D341Med (cell line): ENCODE results near the gene CFAP97D2.
"Not testable (repeated sequence)": the region's sequence is repeated elsewhere in the genome, so short reads cannot be mapped to it uniquely, and the experiment has no call there.

Experiments used
- DNase-seq: peaks from one replicate; pipeline ENCODE4 v3.0.0; 2012; ENCODE audit warnings: low spot score

The CFAP97D2 gene

GRCh38 chr13:114158869-114159666 is 20.0 kb upstream of the CFAP97D2 start:
- DNase-seq = not testable (repeated sequence)

- no peak for DNase-seq
Measured at GRCh38 chr13:114161028-114161556, 18.0 kb upstream of the CFAP97D2 start.

GRCh38 chr13:114161644-114162532 is 17.2 kb upstream of the CFAP97D2 start:
- no peak for DNase-seq

- no peak for DNase-seq
Measured at GRCh38 chr13:114162533-114162922, 16.5 kb upstream of the CFAP97D2 start.

GRCh38 chr13:114164053-114164452 is 15.0 kb upstream of the CFAP97D2 start:
- DNase-seq = no peak

- no peak for DNase-seq
Measured at GRCh38 chr13:114164681-114165429, 14.2 kb upstream of the CFAP97D2 start.

- no peak for DNase-seq
Measured at GRCh38 chr13:114166381-114167131, 12.5 kb upstream of the CFAP97D2 start.

- DNase-seq = no peak
Measured at GRCh38 chr13:114167426-114167825, 11.6 kb upstream of the CFAP97D2 start.

- DNase-seq = no peak
Measured at GRCh38 chr13:114167885-114168284, 11.2 kb upstream of the CFAP97D2 start.

- no peak for DNase-seq
Measured at GRCh38 chr13:114173272-114173671, 5.8 kb upstream of the CFAP97D2 start.

- no peak for DNase-seq
Measured at GRCh38 chr13:114173745-114174144, 5.3 kb upstream of the CFAP97D2 start.

GRCh38 chr13:114174529-114174961 is 4.5 kb upstream of the CFAP97D2 start:
- no peak for DNase-seq

GRCh38 chr13:114176359-114176902 is 2.6 kb upstream of the CFAP97D2 start:
- DNase-seq = not testable (repeated sequence)

GRCh38 chr13:114177245-114178010 is 1.6 kb upstream of the CFAP97D2 start:
- DNase-seq = no peak

- no peak for DNase-seq
Measured at GRCh38 chr13:114185182-114185971, 6.3 kb downstream of the CFAP97D2 start.

GRCh38 chr13:114194853-114195252 is 15.8 kb downstream of the CFAP97D2 start:
- no peak for DNase-seq

- DNase-seq = no peak
Measured at GRCh38 chr13:114196629-114197028, 17.6 kb downstream of the CFAP97D2 start.

- no peak for DNase-seq
Measured at GRCh38 chr13:114198556-114198955, 19.5 kb downstream of the CFAP97D2 start.

GRCh38 chr13:114199526-114199925 is 20.5 kb downstream of the CFAP97D2 start:
- not testable (repeated sequence) for DNase-seq
